ENCODE measurements around the gene ALDH1B1.

DNA sequence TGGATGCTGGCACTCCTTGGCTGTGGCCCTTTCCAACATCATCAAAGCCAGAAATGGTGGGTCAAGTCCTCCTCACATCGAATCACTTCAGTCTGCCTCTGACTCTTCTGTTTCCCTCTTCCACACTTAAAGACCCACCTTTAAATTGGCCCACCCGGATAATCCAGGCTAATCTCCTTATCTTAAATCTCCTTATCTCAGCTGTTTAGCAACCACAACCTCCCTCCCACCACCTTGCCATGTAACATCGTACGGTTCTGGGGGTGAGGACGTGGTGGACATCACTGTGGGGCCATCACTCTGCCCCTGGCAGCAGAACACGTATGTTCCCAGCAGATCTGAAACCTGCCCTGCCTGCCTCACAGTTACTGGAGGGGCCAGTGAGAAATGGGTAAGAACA lies 20.2 kb downstream of the ALDH1B1 start:
- TF ChIP-seq, protein P1, sequence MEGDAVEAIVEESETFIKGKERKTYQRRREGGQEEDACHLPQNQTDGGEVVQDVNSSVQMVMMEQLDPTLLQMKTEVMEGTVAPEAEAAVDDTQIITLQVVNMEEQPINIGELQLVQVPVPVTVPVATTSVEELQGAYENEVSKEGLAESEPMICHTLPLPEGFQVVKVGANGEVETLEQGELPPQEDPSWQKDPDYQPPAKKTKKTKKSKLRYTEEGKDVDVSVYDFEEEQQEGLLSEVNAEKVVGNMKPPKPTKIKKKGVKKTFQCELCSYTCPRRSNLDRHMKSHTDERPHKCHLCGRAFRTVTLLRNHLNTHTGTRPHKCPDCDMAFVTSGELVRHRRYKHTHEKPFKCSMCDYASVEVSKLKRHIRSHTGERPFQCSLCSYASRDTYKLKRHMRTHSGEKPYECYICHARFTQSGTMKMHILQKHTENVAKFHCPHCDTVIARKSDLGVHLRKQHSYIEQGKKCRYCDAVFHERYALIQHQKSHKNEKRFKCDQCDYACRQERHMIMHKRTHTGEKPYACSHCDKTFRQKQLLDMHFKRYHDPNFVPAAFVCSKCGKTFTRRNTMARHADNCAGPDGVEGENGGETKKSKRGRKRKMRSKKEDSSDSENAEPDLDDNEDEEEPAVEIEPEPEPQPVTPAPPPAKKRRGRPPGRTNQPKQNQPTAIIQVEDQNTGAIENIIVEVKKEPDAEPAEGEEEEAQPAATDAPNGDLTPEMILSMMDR (IDR thresholded peaks at IDR 0.05), result no peak
- TF ChIP-seq NFE2L1 (CRISPR knock-in tag; IDR thresholded peaks at IDR 0.05) (no peak), TEAD4 (CRISPR knock-in tag; IDR thresholded peaks at IDR 0.05) (no peak), ZNF121 (CRISPR knock-in tag; IDR thresholded peaks at IDR 0.05) (no peak), ELF4 (CRISPR knock-in tag; IDR thresholded peaks at IDR 0.05; ENCODE audit: low read depth) (no peak)

All from WTC11 (cell line).